ENCODE results near the gene ZNF136. TPM values are rescaled to one million over a fixed set of nuclear protein-coding genes. Genes with fewer than 3 reads are reported as not detected.
A peak's percentile ranks its signal among the peaks of the same experiment; 100 is the strongest.

The ZNF136 gene
- total RNA-seq, 1 donor from 2014 or later: 4.3 TPM

DNA sequence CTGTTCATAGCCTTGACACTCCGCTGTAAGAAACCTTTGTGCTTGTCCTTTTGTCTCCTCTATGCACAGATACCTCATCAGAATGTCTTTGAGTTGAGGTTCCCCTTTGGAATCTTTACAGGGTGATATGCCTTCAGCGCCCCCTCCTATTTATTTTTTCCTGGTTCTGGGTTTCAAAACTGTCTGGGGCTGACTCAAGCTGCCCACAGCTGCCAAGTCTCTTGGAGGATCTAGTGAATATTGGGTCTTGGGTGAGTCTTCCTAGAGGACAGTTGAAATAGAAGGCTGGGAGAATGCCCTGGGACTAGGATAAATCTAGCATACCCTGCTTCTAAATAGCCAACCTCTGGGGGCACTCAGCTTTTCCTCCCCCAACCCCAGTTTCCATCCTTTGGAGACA lies 930 bp downstream of the ZNF136 start:
- Histone ChIP-seq H3K36me3 (ENCODE audit: control insufficient read depth, insufficient read depth, low read length) (no peaks in the 10 kb centered on the region), H3K4me3 (ENCODE audit: low read depth, low read length) (peak overlapping the region; percentile 80), H3K27me3 (ENCODE audit: control insufficient read depth, insufficient read depth, low read length) (no peaks in the 10 kb centered on the region)
- no peak for TF ChIP-seq CTCF (IDR thresholded peaks at IDR 0.05; ENCODE audit: insufficient read depth, low read length, poor library complexity, severe bottlenecking)
- DNase-seq (ENCODE audit: low read depth): no peak

DNA sequence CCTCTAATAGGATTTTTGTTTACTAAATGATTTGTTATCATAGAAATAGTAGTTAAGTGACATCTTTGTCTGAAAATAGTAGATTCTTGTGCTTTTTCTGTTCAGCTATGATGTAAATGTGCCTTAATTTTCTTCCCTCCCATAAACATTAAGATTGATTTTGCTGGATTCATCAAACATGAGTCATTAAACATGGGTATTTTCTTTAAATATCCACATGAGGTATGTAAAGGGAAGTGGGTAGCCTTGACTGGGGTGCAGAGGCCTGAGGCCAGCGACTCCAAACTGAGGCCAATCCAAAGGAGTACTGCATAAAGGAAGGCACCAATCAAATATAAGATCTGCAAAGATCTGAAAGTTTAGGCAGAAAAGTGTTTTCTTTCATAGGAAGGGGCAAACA lies 3.7 kb downstream of the ZNF136 start:
- H3K36me3 ChIP-seq (ENCODE audit: control insufficient read depth, insufficient read depth, low read length): no peaks in the 10 kb centered on the region
- H3K4me3 ChIP-seq (ENCODE audit: low read depth, low read length): no peak overlapping the region
- H3K27me3 ChIP-seq (ENCODE audit: control insufficient read depth, insufficient read depth, low read length): no peaks in the 10 kb centered on the region
- no peak for DNase-seq (ENCODE audit: low read depth)
- no peak for TF ChIP-seq CTCF (IDR thresholded peaks at IDR 0.05; ENCODE audit: insufficient read depth, low read length, poor library complexity, severe bottlenecking)

- H3K4me3 ChIP-seq (ENCODE audit: low read depth, low read length): no peak overlapping the region
- no peaks in the 10 kb centered on the region for H3K27me3 ChIP-seq (ENCODE audit: control insufficient read depth, insufficient read depth, low read length)
- no peaks in the 10 kb centered on the region for H3K36me3 ChIP-seq (ENCODE audit: control insufficient read depth, insufficient read depth, low read length)
- no peak for DNase-seq (ENCODE audit: low read depth)
- TF ChIP-seq CTCF (IDR thresholded peaks at IDR 0.05; ENCODE audit: insufficient read depth, low read length, poor library complexity, severe bottlenecking): no peak
Observed at GRCh38 chr19:12180377-12180776, 17.5 kb downstream of the ZNF136 start.

DNA sequence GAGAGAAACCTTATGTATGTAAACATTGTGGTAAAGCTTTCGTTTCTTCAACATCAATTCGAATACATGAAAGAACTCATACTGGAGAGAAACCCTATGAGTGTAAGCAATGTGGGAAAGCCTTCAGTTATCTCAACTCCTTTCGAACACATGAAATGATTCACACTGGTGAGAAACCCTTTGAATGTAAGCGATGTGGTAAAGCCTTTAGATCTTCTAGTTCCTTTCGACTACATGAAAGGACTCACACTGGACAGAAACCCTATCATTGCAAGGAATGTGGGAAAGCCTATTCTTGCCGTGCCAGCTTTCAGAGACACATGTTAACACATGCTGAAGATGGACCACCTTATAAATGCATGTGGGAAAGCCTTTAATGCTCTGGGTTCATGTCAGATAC lies 24.7 kb downstream of the ZNF136 start:
- Histone ChIP-seq H3K4me3 (ENCODE audit: low read depth, low read length) (no peak overlapping the region), H3K27me3 (ENCODE audit: control insufficient read depth, insufficient read depth, low read length) (no peaks in the 10 kb centered on the region), H3K36me3 (ENCODE audit: control insufficient read depth, insufficient read depth, low read length) (no peaks in the 10 kb centered on the region)
- no peak for DNase-seq (ENCODE audit: low read depth)
- no peak for TF ChIP-seq CTCF (IDR thresholded peaks at IDR 0.05; ENCODE audit: insufficient read depth, low read length, poor library complexity, severe bottlenecking)

- no peak for TF ChIP-seq CTCF (IDR thresholded peaks at IDR 0.05; ENCODE audit: insufficient read depth, low read length, poor library complexity, severe bottlenecking)
- Histone ChIP-seq H3K27me3 (ENCODE audit: control insufficient read depth, insufficient read depth, low read length) (no peaks in the 10 kb centered on the region), H3K36me3 (ENCODE audit: control insufficient read depth, insufficient read depth, low read length) (no peaks in the 10 kb centered on the region), H3K4me3 (ENCODE audit: low read depth, low read length) (peak overlapping the region; percentile 57)
- DNase-seq (ENCODE audit: low read depth): peak; percentile 25
Observed at GRCh38 chr19:12194827-12195731, 32.2 kb downstream of the ZNF136 start.

- DNase-seq (ENCODE audit: low read depth): no peak
- TF ChIP-seq CTCF (IDR thresholded peaks at IDR 0.05; ENCODE audit: insufficient read depth, low read length, poor library complexity, severe bottlenecking): no peak
- no peaks in the 10 kb centered on the region for H3K27me3 ChIP-seq (ENCODE audit: control insufficient read depth, insufficient read depth, low read length)
- H3K4me3 ChIP-seq (ENCODE audit: low read depth, low read length): no peak overlapping the region
- H3K36me3 ChIP-seq (ENCODE audit: control insufficient read depth, insufficient read depth, low read length): no peaks in the 10 kb centered on the region
Observed at GRCh38 chr19:12198136-12198535, 35.2 kb downstream of the ZNF136 start.

Measured in kidney epithelial cell (primary cell).